Trophoblast cell (in vitro differentiated cells and primary cell): Measurements from ENCODE around the gene GCLC.

ENCODE experiments used
- DNase-seq, 2 donors: peaks; one replicate each; pipeline ENCODE4 v3.0.0-alpha.2; 2016
- H2AFZ ChIP-seq: 2 replicates; pipeline ENCODE4 v1.6.1; 2013; ENCODE audit warnings: low read length, moderate library complexity, mild to moderate bottlenecking; ENCODE audit not compliant: insufficient read depth, poor library complexity
- H2AK5ac ChIP-seq: 2 replicates; pipeline ENCODE4 v1.6.1; 2013; ENCODE audit warnings: mild to moderate bottlenecking, low read length
- H2BK120ac ChIP-seq: 2 replicates; pipeline ENCODE4 v1.6.1; 2013; ENCODE audit warnings: low read length, mild to moderate bottlenecking, moderate library complexity; ENCODE audit not compliant: insufficient read depth, poor library complexity
- H2BK12ac ChIP-seq: 2 replicates; pipeline ENCODE4 v1.6.1; 2013; ENCODE audit warnings: mild to moderate bottlenecking, low read length, moderate library complexity
- H2BK5ac ChIP-seq: 2 replicates; pipeline ENCODE4 v1.6.1; 2013; ENCODE audit warnings: low read length, low read depth, moderate library complexity, mild to moderate bottlenecking; ENCODE audit not compliant: poor library complexity
- H3K14ac ChIP-seq: 2 replicates; pipeline ENCODE4 v1.6.1; 2013; ENCODE audit warnings: mild to moderate bottlenecking, low read length
- H3K18ac ChIP-seq: 2 replicates; pipeline ENCODE4 v1.6.1; 2013; ENCODE audit warnings: mild to moderate bottlenecking, low read length
- H3K23ac ChIP-seq: 2 replicates; pipeline ENCODE4 v1.6.1; 2013; ENCODE audit warnings: low read length
- H3K27ac ChIP-seq: 2 replicates; pipeline ENCODE4 v1.5.1; 2013; ENCODE audit warnings: low read depth, mild to moderate bottlenecking, inconsistent platforms, low read length, moderate library complexity
- H3K27me3 ChIP-seq: 2 replicates; pipeline ENCODE4 v1.6.1; 2013; ENCODE audit warnings: inconsistent platforms, mild to moderate bottlenecking, low read length, moderate library complexity; ENCODE audit not compliant: insufficient read depth
- H3K36me3 ChIP-seq, 2 experiments: 1 replicate in 1 of 2; 2 replicates in 1 of 2; pipeline ENCODE4 v1.6.1; 2013; ENCODE audit warnings: low read length in 2 of 2, mild to moderate bottlenecking in 2 of 2, moderate library complexity in 1 of 2; ENCODE audit not compliant: insufficient read depth in 2 of 2, control insufficient read depth in 1 of 2
- H3K4ac ChIP-seq: 2 replicates; pipeline ENCODE4 v1.6.1; 2013; ENCODE audit warnings: low read depth, mild to moderate bottlenecking, low read length, moderate library complexity
- H3K4me1 ChIP-seq, 2 experiments: 1 replicate in 1 of 2; 2 replicates in 1 of 2; pipeline ENCODE4 v1.6.1; 2013; ENCODE audit warnings: low read length in 2 of 2, mild to moderate bottlenecking in 2 of 2, moderate library complexity in 1 of 2; ENCODE audit not compliant: insufficient read depth in 2 of 2, control insufficient read depth in 1 of 2
- H3K4me2 ChIP-seq: 2 replicates; pipeline ENCODE4 v1.6.1; 2013; ENCODE audit warnings: inconsistent platforms, mild to moderate bottlenecking, low read length, moderate library complexity
- H3K4me3 ChIP-seq: 2 replicates; pipeline ENCODE4 v1.5.1; 2013; ENCODE audit warnings: mild to moderate bottlenecking, low read depth, low read length, inconsistent platforms
- H3K79me1 ChIP-seq: one replicate; pipeline ENCODE4 v1.6.1; 2013; ENCODE audit warnings: low read length
- H3K79me2 ChIP-seq: 2 replicates; pipeline ENCODE4 v1.6.1; 2013; ENCODE audit warnings: low read length, mild to moderate bottlenecking; ENCODE audit not compliant: control insufficient read depth, insufficient read depth, poor library complexity
- H3K9ac ChIP-seq: 2 replicates; pipeline ENCODE4 v1.6.1; 2013; ENCODE audit warnings: mild to moderate bottlenecking, low read length
- H3K9me3 ChIP-seq: 2 replicates; pipeline ENCODE4 v1.6.1; 2013; ENCODE audit warnings: low read depth, mild to moderate bottlenecking, control low read depth, inconsistent platforms, low read length; ENCODE audit not compliant: insufficient read depth
- H4K12ac ChIP-seq: 2 replicates; pipeline ENCODE4 v1.6.1; 2013; ENCODE audit warnings: low read depth, mild to moderate bottlenecking, low read length, moderate library complexity
- H4K8ac ChIP-seq: 2 replicates; pipeline ENCODE4 v1.6.1; 2013; ENCODE audit warnings: low read depth, mild to moderate bottlenecking, low read length, moderate library complexity
- H4K91ac ChIP-seq: one replicate; pipeline ENCODE4 v1.6.1; 2013; ENCODE audit warnings: low read depth, mild to moderate bottlenecking, low read length, moderate library complexity
- WGBS: extraction: QIAGEN DNeasy Blood & Tissue Kit; methylation state at CpG from one replicate; pipeline ENCODE4 v1.1.7; 2013; ENCODE audit warnings: missing lambda C conversion rate; ENCODE audit not compliant: insufficient read length, insufficient coverage; ENCODE audit errors: extremely low coverage; 5-methylcytosine and 5-hydroxymethylcytosine counted together

Gene GCLC

DNA sequence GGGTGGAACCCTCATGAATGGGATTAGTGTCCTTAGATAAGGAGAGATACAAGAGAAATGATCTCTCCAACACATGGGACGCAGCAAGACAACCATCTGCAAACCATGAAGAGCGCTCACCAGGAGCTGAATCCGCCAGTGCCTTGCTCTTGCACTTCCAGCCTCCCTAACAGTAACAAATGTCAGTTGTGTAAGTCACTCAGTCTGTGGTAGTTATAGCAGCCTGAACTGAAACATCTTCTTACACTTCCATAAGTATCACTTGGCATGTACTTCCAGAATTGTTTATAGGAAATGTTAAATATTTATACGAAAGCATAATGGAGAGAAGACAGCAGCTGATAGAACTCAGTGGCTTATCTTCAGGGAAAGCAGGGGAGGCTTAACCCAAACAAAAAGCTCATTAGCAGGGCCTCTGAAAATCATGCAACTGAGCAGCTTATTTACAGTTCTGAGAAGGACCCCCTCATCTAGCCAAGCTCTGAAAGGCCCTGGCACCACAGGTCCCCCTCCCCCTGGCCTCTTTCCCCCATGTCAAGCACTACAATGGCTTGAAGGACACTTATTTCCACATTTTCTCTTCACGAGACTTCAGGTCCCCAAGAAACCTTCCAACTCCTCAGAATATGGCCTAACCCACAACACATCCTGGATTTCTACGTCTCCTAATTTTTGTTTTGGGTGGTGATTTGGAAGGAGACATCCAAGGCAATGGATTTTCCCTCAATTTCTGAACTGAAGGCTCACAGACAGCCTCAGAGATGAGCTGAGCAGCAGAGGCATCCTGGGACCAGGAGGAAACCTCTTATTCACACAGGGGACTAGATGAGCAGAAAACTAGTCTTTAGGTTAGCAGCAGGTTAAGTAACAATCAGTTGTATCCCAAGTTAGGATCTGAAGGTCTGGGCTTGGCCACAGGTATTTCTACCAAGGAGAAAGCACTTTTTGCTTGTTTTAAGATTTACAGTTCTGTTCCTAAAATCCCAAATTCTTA is 49.1 kb downstream of the GCLC start:
- peaks cover 4 to 9% of the 10 kb centered on the region in 2 experiments for H3K36me3 ChIP-seq
- no peak overlapping the region for H4K8ac ChIP-seq
- no peak overlapping the region for H3K4me2 ChIP-seq
- DNase-seq = no peak
- H3K79me1 ChIP-seq = peaks cover 2% of the 10 kb centered on the region
- no peak overlapping the region for H3K4me3 ChIP-seq
- H2BK120ac ChIP-seq = peak overlapping the region; percentile 24
- H3K27ac ChIP-seq = no peak overlapping the region
- no peak overlapping the region for H2BK12ac ChIP-seq
- no peak overlapping the region for H2BK5ac ChIP-seq
- no peak overlapping the region for H3K23ac ChIP-seq
- no peaks in the 10 kb centered on the region for H3K9me3 ChIP-seq
- H3K4ac ChIP-seq = no peak overlapping the region
- peak overlapping the region; percentile 23 for H2AK5ac ChIP-seq
- WGBS = no CpG with 5 or more reads among the region's 6 CpGs
- no peak overlapping the region for H3K18ac ChIP-seq
- H3K4me1 ChIP-seq = no peaks in the 10 kb centered on the region
- H3K14ac ChIP-seq = peak overlapping the region; percentile 29
- H3K79me2 ChIP-seq = no peaks in the 10 kb centered on the region
- H3K9ac ChIP-seq = no peak overlapping the region
- H3K27me3 ChIP-seq = no peaks in the 10 kb centered on the region
- peak overlapping the region; percentile 28 for H4K91ac ChIP-seq
- no peak overlapping the region for H2AFZ ChIP-seq
- no peak overlapping the region for H4K12ac ChIP-seq

DNA sequence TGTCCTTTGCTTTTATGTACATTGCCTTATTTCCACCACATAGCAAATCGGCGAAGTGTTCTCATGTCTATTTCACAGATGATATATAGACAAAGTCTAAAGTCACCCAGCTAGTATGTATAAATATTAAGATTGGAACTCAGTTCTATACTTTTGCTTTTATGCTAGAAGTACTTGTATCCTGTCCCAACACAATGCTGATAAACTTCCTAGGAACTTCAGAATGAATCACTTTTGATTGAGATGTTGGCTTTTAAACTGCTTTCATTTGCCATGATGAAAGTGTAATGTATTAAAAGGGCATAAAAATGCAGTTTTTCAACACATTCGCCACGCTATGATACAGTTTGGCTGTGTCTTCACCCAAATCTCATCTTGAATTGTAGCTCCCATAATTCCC is 50.8 kb downstream of the GCLC start:
- no peak overlapping the region for H3K23ac ChIP-seq
- H3K79me2 ChIP-seq = no peaks in the 10 kb centered on the region
- DNase-seq = no peak
- no peak overlapping the region for H2BK12ac ChIP-seq
- no peak overlapping the region for H4K12ac ChIP-seq
- H2BK5ac ChIP-seq = no peak overlapping the region
- H2AFZ ChIP-seq = no peak overlapping the region
- H3K79me1 ChIP-seq = peaks cover 2% of the 10 kb centered on the region
- H3K36me3 ChIP-seq = peaks cover under 1 to 2% of the 10 kb centered on the region in 2 experiments
- H3K9me3 ChIP-seq = no peaks in the 10 kb centered on the region
- no peak overlapping the region for H4K91ac ChIP-seq
- no peak overlapping the region for H2AK5ac ChIP-seq
- no peak overlapping the region for H4K8ac ChIP-seq
- H3K9ac ChIP-seq = no peak overlapping the region
- H3K18ac ChIP-seq = no peak overlapping the region
- H3K27me3 ChIP-seq = no peaks in the 10 kb centered on the region
- no peak overlapping the region for H3K27ac ChIP-seq
- no peak overlapping the region for H3K4me3 ChIP-seq
- WGBS = no CpG with 5 or more reads among the region's 4 CpGs
- no peak overlapping the region for H2BK120ac ChIP-seq
- no peak overlapping the region for H3K14ac ChIP-seq
- H3K4me2 ChIP-seq = no peak overlapping the region
- no peaks in the 10 kb centered on the region for H3K4me1 ChIP-seq
- no peak overlapping the region for H3K4ac ChIP-seq

GRCh38 chr6:53493635-53494025 is 51.3 kb downstream of the GCLC start:
- Histone ChIP-seq H2BK5ac (no peak overlapping the region), H3K79me2 (no peaks in the 10 kb centered on the region), H3K36me3 (no peaks in the 10 kb centered on the region), H3K9ac (no peak overlapping the region), H3K4me1 (no peaks in the 10 kb centered on the region), H4K91ac (no peak overlapping the region), H3K79me1 (peaks cover 2% of the 10 kb centered on the region), H2BK120ac (no peak overlapping the region), H2BK12ac (no peak overlapping the region), H4K12ac (no peak overlapping the region), H3K23ac (no peak overlapping the region), H3K4me2 (no peak overlapping the region), H3K14ac (no peak overlapping the region), H2AFZ (no peak overlapping the region), H3K27ac (no peak overlapping the region), H3K18ac (no peak overlapping the region), H3K4ac (no peak overlapping the region), H4K8ac (no peak overlapping the region), H3K9me3 (no peaks in the 10 kb centered on the region), H2AK5ac (no peak overlapping the region), H3K27me3 (no peaks in the 10 kb centered on the region), H3K4me3 (no peak overlapping the region)
- no peak for DNase-seq
- no CpG with 5 or more reads among the region's 2 CpGs for WGBS

DNA sequence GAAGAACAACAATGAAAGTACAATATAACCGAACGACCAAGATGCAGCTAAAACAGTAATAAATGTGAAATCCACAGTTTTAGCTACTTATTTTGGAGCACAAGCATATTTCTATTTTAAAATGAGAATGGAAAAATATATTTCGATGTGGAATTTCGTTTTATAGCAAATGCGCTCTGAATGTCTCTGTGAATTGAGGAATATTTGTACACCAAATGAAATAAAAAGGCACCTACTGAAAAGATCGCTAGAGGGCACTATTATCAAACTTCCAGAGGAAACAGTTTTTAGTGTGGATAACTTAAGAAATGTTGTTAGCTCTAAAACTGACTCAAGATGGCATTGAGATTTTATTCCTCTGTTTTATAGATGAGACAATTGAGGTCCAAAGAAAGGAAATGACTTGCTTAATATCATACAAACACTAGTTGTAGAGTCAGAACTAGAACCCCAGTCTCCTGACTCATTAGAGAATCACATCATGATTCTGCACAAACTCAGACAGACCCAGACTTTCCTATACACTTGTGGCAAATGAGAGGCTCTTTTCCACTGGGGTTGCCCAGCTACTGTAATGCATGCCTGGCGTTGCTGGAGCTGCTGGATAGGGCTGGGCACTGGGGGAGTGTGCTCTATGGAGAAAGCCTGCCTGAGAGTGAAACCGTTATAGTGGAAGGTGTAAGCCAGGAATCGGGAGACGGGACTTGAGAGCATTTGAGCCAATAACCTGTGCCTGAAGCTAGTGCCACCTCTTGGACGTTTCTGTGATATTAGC is 51.9 kb downstream of the GCLC start:
- Histone ChIP-seq H2AFZ (no peak overlapping the region), H3K23ac (no peak overlapping the region), H3K14ac (no peak overlapping the region), H3K79me1 (peaks cover 2% of the 10 kb centered on the region), H2BK12ac (no peak overlapping the region), H3K4me1 (no peaks in the 10 kb centered on the region), H2AK5ac (no peak overlapping the region), H4K12ac (no peak overlapping the region), H4K8ac (no peak overlapping the region), H3K4ac (no peak overlapping the region), H3K18ac (no peak overlapping the region), H3K4me3 (no peak overlapping the region), H3K27me3 (no peaks in the 10 kb centered on the region), H3K79me2 (no peaks in the 10 kb centered on the region), H3K36me3 (no peaks in the 10 kb centered on the region), H3K4me2 (no peak overlapping the region), H4K91ac (no peak overlapping the region), H3K9me3 (no peaks in the 10 kb centered on the region), H3K9ac (peak overlapping the region; percentile 6), H2BK5ac (no peak overlapping the region), H2BK120ac (no peak overlapping the region), H3K27ac (no peak overlapping the region)
- DNase-seq = peak in 1 of 2 donors; percentile 85
- no CpG with 5 or more reads among the region's 11 CpGs for WGBS
